SK-N-SH treated with all-trans-retinoic acid at 6 μM for 48 hours (cell line): ENCODE data around the gene CMIP.

ENCODE experiments used
- ATAC-seq: fragments of 200-7000 bp; cut with Tn5 transposase; 3 replicates; pipeline ENCODE4 v1.9.1; 2020; ENCODE audit warnings: mild to moderate bottlenecking, moderate library complexity
- ARNTL ChIP-seq: fragments of 450-650 bp; formaldehyde crosslinking; IDR thresholded peaks from 2 replicates; pipeline ENCODE4 v1.5.0; 2020; ENCODE audit warnings: low read depth, mild to moderate bottlenecking, moderate library complexity, borderline replicate concordance
- BACH2 ChIP-seq: fragments of 250-450 bp; sonication (Bioruptor Pico); IDR thresholded peaks from 2 replicates; pipeline ENCODE4 v1.9.0; 2021; ENCODE audit warnings: mild to moderate bottlenecking, borderline replicate concordance
- CSDC2 ChIP-seq: fragments of 250-450 bp; sonication (Bioruptor Pico); IDR thresholded peaks from 2 replicates; pipeline ENCODE4 v1.5.0; 2020; ENCODE audit warnings: mild to moderate bottlenecking, moderate library complexity
- CSRNP3 ChIP-seq: fragments of 250-450 bp; sonication (Bioruptor Pico); IDR thresholded peaks from 2 replicates; pipeline ENCODE4 v1.5.1; 2021; ENCODE audit warnings: mild to moderate bottlenecking, moderate library complexity
- ESRRG ChIP-seq: fragments of 250-450 bp; sonication (Bioruptor Pico); IDR thresholded peaks from 2 replicates; pipeline ENCODE4 v1.6.1; 2021; ENCODE audit warnings: mild to moderate bottlenecking
- ISL1 ChIP-seq: fragments of 250-450 bp; sonication (Bioruptor Pico); IDR thresholded peaks from 2 replicates; pipeline ENCODE4 v2.1.2; 2022; ENCODE audit warnings: mild to moderate bottlenecking, moderate library complexity
- OSR1 ChIP-seq: fragments of 250-450 bp; sonication (Bioruptor Pico); IDR thresholded peaks from 2 replicates; pipeline ENCODE4 v1.8.0; 2022; ENCODE audit warnings: moderate library complexity, mild to moderate bottlenecking, inconsistent platforms
- PATZ1 ChIP-seq: fragments of 250-450 bp; sonication (Bioruptor Pico); IDR thresholded peaks from 2 replicates; pipeline ENCODE4 v1.8.0; 2020; ENCODE audit warnings: mild to moderate bottlenecking, moderate library complexity, borderline replicate concordance
- POU6F1 ChIP-seq: fragments of 250-450 bp; sonication (Bioruptor Pico); IDR thresholded peaks from 2 replicates; pipeline ENCODE4 v1.8.0; 2021; ENCODE audit warnings: low read depth, mild to moderate bottlenecking, moderate library complexity, borderline replicate concordance
- PPARA ChIP-seq: fragments of 250-450 bp; sonication (Bioruptor Pico); IDR thresholded peaks from 2 replicates; pipeline ENCODE4 v1.5.0; 2020; ENCODE audit warnings: mild to moderate bottlenecking, borderline replicate concordance
- RARB ChIP-seq: fragments of 250-450 bp; sonication (Bioruptor Pico); IDR thresholded peaks from 2 replicates; pipeline ENCODE4 v1.8.0; 2021; ENCODE audit warnings: mild to moderate bottlenecking, moderate library complexity
- SNAI2 ChIP-seq: fragments of 250-450 bp; sonication (Bioruptor Pico); IDR thresholded peaks from 2 replicates; pipeline ENCODE4 v1.5.0; 2020; ENCODE audit warnings: mild to moderate bottlenecking, moderate library complexity
- TCF4 ChIP-seq: fragments of 250-450 bp; sonication (Bioruptor Pico); IDR thresholded peaks from 2 replicates; pipeline ENCODE4 v1.8.0; 2021; ENCODE audit warnings: mild to moderate bottlenecking, moderate library complexity, borderline replicate concordance
- TOX ChIP-seq: fragments of 250-450 bp; sonication (Bioruptor Pico); IDR thresholded peaks from 2 replicates; pipeline ENCODE4 v1.8.0; 2021; ENCODE audit warnings: mild to moderate bottlenecking, moderate library complexity, borderline replicate concordance
- ZC3H10 ChIP-seq: fragments of 250-450 bp; sonication (Bioruptor Pico); IDR thresholded peaks from 2 replicates; pipeline ENCODE4 v1.5.1; 2021; ENCODE audit warnings: mild to moderate bottlenecking, moderate library complexity
- ZFP3 ChIP-seq: fragments of 250-450 bp; sonication (Bioruptor Pico); IDR thresholded peaks from 2 replicates; pipeline ENCODE4 v1.5.0; 2020; ENCODE audit warnings: mild to moderate bottlenecking, moderate library complexity
- ZNF565 ChIP-seq: fragments of 450-650 bp; formaldehyde crosslinking; conservative IDR thresholded peaks from 2 replicates; pipeline ENCODE4 v1.5.0; 2020; ENCODE audit warnings: low read depth, mild to moderate bottlenecking, moderate library complexity
- ZNF70 ChIP-seq: fragments of 450-650 bp; formaldehyde crosslinking; IDR thresholded peaks from 2 replicates; pipeline ENCODE4 v1.5.0; 2020; ENCODE audit warnings: mild to moderate bottlenecking, moderate library complexity
- ZNF8 ChIP-seq: fragments of 450-650 bp; formaldehyde crosslinking; IDR thresholded peaks from 2 replicates; pipeline ENCODE4 v1.5.0; 2020; ENCODE audit warnings: mild to moderate bottlenecking, moderate library complexity
- TF ChIP-seq, protein P1 (sequence below): fragments of 250-450 bp; sonication (Bioruptor Pico); IDR thresholded peaks from 2 replicates; pipeline ENCODE4 v1.5.0; 2020; ENCODE audit warnings: mild to moderate bottlenecking, moderate library complexity

The CMIP gene

DNA sequence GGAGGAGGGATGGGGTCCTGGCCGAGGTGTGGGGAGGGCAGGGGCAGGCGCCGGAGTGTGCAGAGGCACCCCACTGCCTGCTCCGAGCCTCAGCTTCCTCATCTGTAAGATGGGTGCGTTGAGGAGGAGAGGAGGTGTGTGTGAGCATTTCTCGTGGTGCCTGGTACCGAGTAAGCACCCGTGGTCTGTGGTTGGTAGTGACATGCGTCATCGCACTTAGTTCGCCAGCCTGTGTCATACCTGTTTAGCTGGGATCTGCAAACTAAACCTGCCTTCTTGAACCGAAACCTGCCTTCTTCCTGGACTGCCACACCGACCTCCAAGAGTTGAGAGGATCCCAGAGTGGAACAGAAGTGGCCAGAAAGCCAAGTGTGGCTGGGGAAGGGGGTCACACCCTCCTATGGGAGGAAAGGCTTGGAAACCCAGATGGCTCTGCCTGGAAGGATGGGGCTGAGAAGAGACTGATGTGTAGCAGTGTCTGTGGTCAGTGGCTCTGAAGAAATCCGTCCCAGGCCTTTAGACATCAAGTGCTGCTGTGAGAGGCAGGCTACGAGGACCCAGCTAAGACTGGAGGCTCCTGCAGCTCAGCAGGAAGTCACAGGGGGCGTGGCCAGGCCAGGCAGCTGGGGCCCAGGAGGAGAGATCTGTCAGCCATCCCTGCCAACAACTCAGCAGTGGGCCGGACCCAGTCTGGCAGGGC lies 171.9 kb downstream of the CMIP start:
- peak; percentile 87 for ATAC-seq
- TF ChIP-seq PPARA (CRISPR knock-in tag) (no peak), TCF4 (CRISPR knock-in tag) (no peak), POU6F1 (CRISPR knock-in tag) (no peak), TOX (CRISPR knock-in tag) (no peak), BACH2 (CRISPR knock-in tag) (no peak), SNAI2 (CRISPR knock-in tag) (no peak), ZNF70 (CRISPR knock-in tag) (no peak), ARNTL (no peak), CSDC2 (CRISPR knock-in tag) (no peak), PATZ1 (no peak), ISL1 (CRISPR knock-in tag) (no peak), CSRNP3 (CRISPR knock-in tag) (no peak)
- TF ChIP-seq, protein P1, sequence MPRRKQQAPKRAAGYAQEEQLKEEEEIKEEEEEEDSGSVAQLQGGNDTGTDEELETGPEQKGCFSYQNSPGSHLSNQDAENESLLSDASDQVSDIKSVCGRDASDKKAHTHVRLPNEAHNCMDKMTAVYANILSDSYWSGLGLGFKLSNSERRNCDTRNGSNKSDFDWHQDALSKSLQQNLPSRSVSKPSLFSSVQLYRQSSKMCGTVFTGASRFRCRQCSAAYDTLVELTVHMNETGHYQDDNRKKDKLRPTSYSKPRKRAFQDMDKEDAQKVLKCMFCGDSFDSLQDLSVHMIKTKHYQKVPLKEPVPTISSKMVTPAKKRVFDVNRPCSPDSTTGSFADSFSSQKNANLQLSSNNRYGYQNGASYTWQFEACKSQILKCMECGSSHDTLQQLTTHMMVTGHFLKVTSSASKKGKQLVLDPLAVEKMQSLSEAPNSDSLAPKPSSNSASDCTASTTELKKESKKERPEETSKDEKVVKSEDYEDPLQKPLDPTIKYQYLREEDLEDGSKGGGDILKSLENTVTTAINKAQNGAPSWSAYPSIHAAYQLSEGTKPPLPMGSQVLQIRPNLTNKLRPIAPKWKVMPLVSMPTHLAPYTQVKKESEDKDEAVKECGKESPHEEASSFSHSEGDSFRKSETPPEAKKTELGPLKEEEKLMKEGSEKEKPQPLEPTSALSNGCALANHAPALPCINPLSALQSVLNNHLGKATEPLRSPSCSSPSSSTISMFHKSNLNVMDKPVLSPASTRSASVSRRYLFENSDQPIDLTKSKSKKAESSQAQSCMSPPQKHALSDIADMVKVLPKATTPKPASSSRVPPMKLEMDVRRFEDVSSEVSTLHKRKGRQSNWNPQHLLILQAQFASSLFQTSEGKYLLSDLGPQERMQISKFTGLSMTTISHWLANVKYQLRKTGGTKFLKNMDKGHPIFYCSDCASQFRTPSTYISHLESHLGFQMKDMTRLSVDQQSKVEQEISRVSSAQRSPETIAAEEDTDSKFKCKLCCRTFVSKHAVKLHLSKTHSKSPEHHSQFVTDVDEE (CRISPR knock-in tag), result no peak
- TF ChIP-seq, all 23 proteins: peak for 0

GRCh38 chr16:81617021-81617346 lies 172.4 kb downstream of the CMIP start:
- no peak for ATAC-seq

GRCh38 chr16:81618187-81618586 lies 173.6 kb downstream of the CMIP start:
- TF ChIP-seq, protein P1 (CRISPR knock-in tag), result no peak
- TF ChIP-seq RARB (CRISPR knock-in tag), result no peak
- no peak for TF ChIP-seq TCF4 (CRISPR knock-in tag)
- TF ChIP-seq ZNF8 (CRISPR knock-in tag), result no peak
- TF ChIP-seq ESRRG (CRISPR knock-in tag), result no peak
- TF ChIP-seq PPARA (CRISPR knock-in tag), result no peak
- TF ChIP-seq ZNF565, result no peak
- no peak for TF ChIP-seq BACH2 (CRISPR knock-in tag)
- TF ChIP-seq SNAI2 (CRISPR knock-in tag), result no peak
- no peak for TF ChIP-seq PATZ1
- TF ChIP-seq, all 23 proteins: peak for 0
- no peak for ATAC-seq

More at GRCh38 chr16:81617021-81617346, 172.4 kb downstream of the CMIP start:
- TF ChIP-seq ARNTL (no peak), ZNF8 (CRISPR knock-in tag) (no peak), SNAI2 (CRISPR knock-in tag) (no peak), CSDC2 (CRISPR knock-in tag) (no peak), ZC3H10 (no peak), ZNF565 (no peak), PPARA (CRISPR knock-in tag) (no peak), OSR1 (CRISPR knock-in tag) (no peak), ZFP3 (CRISPR knock-in tag) (no peak), PATZ1 (no peak), TOX (CRISPR knock-in tag) (no peak)
